Upper lobe of right lung (tissue), 1 donor: ENCODE results near the gene GRHL1. TPM values are rescaled to one million over a fixed set of nuclear protein-coding genes. Genes with fewer than 3 reads are reported as not detected.

Source experiments
- ATAC-seq: fragments of 200-7000 bp; cut with Tn5 transposase; one replicate; pipeline ENCODE4 v1.9.1; 2020; ENCODE audit warnings: mild to moderate bottlenecking, moderate library complexity
- DNase-seq: peaks from one replicate; pipeline ENCODE4 v3.0.0-alpha.2; 2020
- H3K27ac ChIP-seq: fragments of 200-600 bp; one replicate; pipeline ENCODE4 v1.8.0; 2022
- H3K27me3 ChIP-seq: fragments of 200-600 bp; one replicate; pipeline ENCODE4 v1.8.0; 2022; ENCODE audit warnings: mild to moderate bottlenecking
- H3K36me3 ChIP-seq: fragments of 200-600 bp; one replicate; pipeline ENCODE4 v1.8.0; 2022
- H3K4me1 ChIP-seq: fragments of 200-600 bp; one replicate; pipeline ENCODE4 v1.8.0; 2022
- H3K4me3 ChIP-seq: fragments of 200-600 bp; one replicate; pipeline ENCODE4 v1.8.0; 2022; ENCODE audit warnings: mild to moderate bottlenecking
- H3K9me3 ChIP-seq: fragments of 200-600 bp; one replicate; pipeline ENCODE4 v1.8.0; 2022
- intact Hi-C: fragments of 100-400 bp; cut with DNase I; formaldehyde crosslinking; loops from one replicate; pipeline ENCODE4 v1.11.0; 2022
- total RNA-seq: library from RNA; stranded (reverse); fragmentation: NEBNext Ultra II Directional; extraction: Animal tissue kit (Norgen Biotek cat#: 25700); gene quantifications from one replicate; pipeline ENCODE4 v1.2.1, GENCODE V29; 2021
- TF ChIP-seq, protein P1 (sequence below): fragments of 200-600 bp; IDR thresholded peaks from one replicate; pipeline ENCODE4 v1.8.0; 2022; ENCODE audit warnings: antibody characterized with exemption
- donor health status: DM: no; HTN: yes; CAD: no; lungs with severe emphysema.

GRHL1 gene
- total RNA-seq, 1 donor from 2014 or later = 2.7 TPM

DNA sequence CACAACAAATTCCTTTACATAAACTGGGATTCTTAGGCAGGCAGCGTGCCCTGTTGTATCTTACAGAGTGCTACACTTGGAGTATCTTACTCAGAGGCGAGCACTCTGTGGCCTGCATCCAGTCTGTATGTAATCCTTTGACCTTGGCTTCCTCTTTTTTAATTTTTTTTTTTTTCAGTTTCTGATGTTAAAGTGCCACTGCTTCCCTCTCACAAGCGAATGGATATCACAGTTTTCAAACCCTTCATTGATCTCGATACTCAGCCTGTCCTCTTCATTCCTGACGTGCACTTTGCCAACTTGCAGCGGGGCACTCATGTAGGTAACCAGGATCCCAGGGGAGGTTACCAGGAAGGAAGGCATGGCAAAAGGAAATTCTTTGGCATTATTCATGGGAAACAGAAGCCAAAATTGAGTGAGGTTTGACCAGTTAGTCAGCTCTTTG is 40.4 kb downstream of the GRHL1 start:
- TF ChIP-seq, protein P1, sequence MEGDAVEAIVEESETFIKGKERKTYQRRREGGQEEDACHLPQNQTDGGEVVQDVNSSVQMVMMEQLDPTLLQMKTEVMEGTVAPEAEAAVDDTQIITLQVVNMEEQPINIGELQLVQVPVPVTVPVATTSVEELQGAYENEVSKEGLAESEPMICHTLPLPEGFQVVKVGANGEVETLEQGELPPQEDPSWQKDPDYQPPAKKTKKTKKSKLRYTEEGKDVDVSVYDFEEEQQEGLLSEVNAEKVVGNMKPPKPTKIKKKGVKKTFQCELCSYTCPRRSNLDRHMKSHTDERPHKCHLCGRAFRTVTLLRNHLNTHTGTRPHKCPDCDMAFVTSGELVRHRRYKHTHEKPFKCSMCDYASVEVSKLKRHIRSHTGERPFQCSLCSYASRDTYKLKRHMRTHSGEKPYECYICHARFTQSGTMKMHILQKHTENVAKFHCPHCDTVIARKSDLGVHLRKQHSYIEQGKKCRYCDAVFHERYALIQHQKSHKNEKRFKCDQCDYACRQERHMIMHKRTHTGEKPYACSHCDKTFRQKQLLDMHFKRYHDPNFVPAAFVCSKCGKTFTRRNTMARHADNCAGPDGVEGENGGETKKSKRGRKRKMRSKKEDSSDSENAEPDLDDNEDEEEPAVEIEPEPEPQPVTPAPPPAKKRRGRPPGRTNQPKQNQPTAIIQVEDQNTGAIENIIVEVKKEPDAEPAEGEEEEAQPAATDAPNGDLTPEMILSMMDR = no peak
- no peaks in the 10 kb centered on the region for H3K27me3 ChIP-seq
- H3K27ac ChIP-seq = no peak overlapping the region
- H3K4me1 ChIP-seq = peaks cover 21% of the 10 kb centered on the region
- DNase-seq (no peak), ATAC-seq (peak; percentile 75)
- intact Hi-C loops = no loop called here
- no peak overlapping the region for H3K4me3 ChIP-seq
- H3K36me3 ChIP-seq = no peaks in the 10 kb centered on the region
- H3K9me3 ChIP-seq = no peaks in the 10 kb centered on the region

- TF ChIP-seq, protein P1 = no peak
- Histone ChIP-seq H3K9me3 (no peaks in the 10 kb centered on the region), H3K4me1 (peaks cover 21% of the 10 kb centered on the region), H3K27me3 (no peaks in the 10 kb centered on the region), H3K27ac (no peak overlapping the region), H3K4me3 (no peak overlapping the region), H3K36me3 (no peaks in the 10 kb centered on the region)
- DNase-seq = no peak
- no peak for ATAC-seq
- intact Hi-C loops = no loop called here
These were observed 41.1 kb downstream of the GRHL1 start for GRCh38 chr2:9992427-9993187.

GRCh38 chr2:9993488-9994165 is 42.1 kb downstream of the GRHL1 start:
- Histone ChIP-seq H3K36me3 (no peaks in the 10 kb centered on the region), H3K9me3 (no peaks in the 10 kb centered on the region), H3K27ac (peak overlapping the region; percentile 4), H3K27me3 (no peaks in the 10 kb centered on the region), H3K4me3 (no peak overlapping the region), H3K4me1 (peaks cover 21% of the 10 kb centered on the region)
- ATAC-seq (no peak), DNase-seq (no peak)
- TF ChIP-seq, protein P1 = no peak
- intact Hi-C loops = no loop called here

DNA sequence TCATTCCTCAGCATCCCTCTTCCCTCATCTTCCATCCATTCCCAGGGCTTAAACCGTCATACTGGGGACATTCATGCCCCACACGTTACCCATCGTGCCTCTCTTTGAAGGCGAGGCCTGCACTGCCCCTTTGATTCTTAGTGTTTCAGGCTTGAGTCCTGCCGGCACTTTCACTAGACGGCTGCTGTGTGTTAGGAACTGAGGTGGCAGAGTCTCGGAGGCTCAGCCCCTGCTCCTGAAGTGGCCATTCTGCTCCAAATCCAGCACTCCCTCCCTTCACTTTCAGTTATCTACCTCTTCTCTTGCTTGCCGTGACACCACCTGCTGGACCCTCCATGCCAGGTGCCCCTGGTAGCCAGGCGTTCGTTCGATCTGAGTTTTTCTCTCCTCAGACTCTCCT is 43.0 kb downstream of the GRHL1 start:
- Histone ChIP-seq H3K4me1 (peaks cover 21% of the 10 kb centered on the region), H3K27me3 (no peaks in the 10 kb centered on the region), H3K9me3 (no peaks in the 10 kb centered on the region), H3K36me3 (no peaks in the 10 kb centered on the region), H3K27ac (no peak overlapping the region), H3K4me3 (no peak overlapping the region)
- TF ChIP-seq, protein P1 = no peak
- no peak for ATAC-seq
- no peak for DNase-seq
- intact Hi-C loops = no loop called here

GRCh38 chr2:9995059-9995458 is 43.6 kb downstream of the GRHL1 start:
- TF ChIP-seq, protein P1 = no peak
- Histone ChIP-seq H3K4me3 (no peak overlapping the region), H3K27ac (no peak overlapping the region), H3K36me3 (no peaks in the 10 kb centered on the region), H3K9me3 (no peaks in the 10 kb centered on the region), H3K27me3 (no peaks in the 10 kb centered on the region), H3K4me1 (peaks cover 21% of the 10 kb centered on the region)
- intact Hi-C loops = no loop called here
- no peak for DNase-seq
- no peak for ATAC-seq
